HL-60 (cell line): ENCODE data around the gene IBA57.

Experiments
- DNase-seq, 2 experiments: peaks; one replicate each; pipeline ENCODE4 v3.0.0-alpha.2; 2010 to 2020; ENCODE audit warnings: low read depth in 1 of 2, low spot score in 1 of 2
- H3K27ac ChIP-seq: fragments of 250-450 bp; sonication (Bioruptor Pico); replicated peaks from 2 replicates; pipeline ENCODE4 v1.5.1; 2020; ENCODE audit warnings: mild to moderate bottlenecking, moderate library complexity
- H3K27me3 ChIP-seq: fragments of 250-450 bp; sonication (Bioruptor Pico); 2 replicates; pipeline ENCODE4 v1.5.1; 2021; ENCODE audit warnings: mild to moderate bottlenecking, moderate library complexity; ENCODE audit not compliant: insufficient read depth, poor library complexity, severe bottlenecking
- H3K4me3 ChIP-seq: replicated peaks from 2 replicates; pipeline ENCODE4 v1.5.1; 2011; ENCODE audit warnings: mild to moderate bottlenecking, control low read depth, low read length; ENCODE audit not compliant: insufficient read depth
- GABPA ChIP-seq: IDR thresholded peaks from 2 replicates; pipeline ENCODE4 v1.6.1; 2012; ENCODE audit warnings: low read depth
- POLR2AphosphoS5 ChIP-seq: IDR thresholded peaks from 2 replicates; pipeline ENCODE4 v1.6.1; 2012; ENCODE audit warnings: low read depth
- SPI1 ChIP-seq: IDR thresholded peaks from 2 replicates; pipeline ENCODE4 v1.6.1; 2012; ENCODE audit warnings: low read depth, mild to moderate bottlenecking, borderline replicate concordance
- TF ChIP-seq, protein P1 (sequence below): IDR thresholded peaks from 2 replicates; pipeline ENCODE4 v1.6.1; 2012; ENCODE audit warnings: low read depth; ENCODE audit not compliant: insufficient replicate concordance
- TF ChIP-seq, protein P2 (sequence below): IDR thresholded peaks from one replicate; pipeline ENCODE4 v1.5.1; 2011; ENCODE audit warnings: low read length, control low read depth, inconsistent platforms; ENCODE audit not compliant: insufficient read depth

The IBA57 gene

DNA sequence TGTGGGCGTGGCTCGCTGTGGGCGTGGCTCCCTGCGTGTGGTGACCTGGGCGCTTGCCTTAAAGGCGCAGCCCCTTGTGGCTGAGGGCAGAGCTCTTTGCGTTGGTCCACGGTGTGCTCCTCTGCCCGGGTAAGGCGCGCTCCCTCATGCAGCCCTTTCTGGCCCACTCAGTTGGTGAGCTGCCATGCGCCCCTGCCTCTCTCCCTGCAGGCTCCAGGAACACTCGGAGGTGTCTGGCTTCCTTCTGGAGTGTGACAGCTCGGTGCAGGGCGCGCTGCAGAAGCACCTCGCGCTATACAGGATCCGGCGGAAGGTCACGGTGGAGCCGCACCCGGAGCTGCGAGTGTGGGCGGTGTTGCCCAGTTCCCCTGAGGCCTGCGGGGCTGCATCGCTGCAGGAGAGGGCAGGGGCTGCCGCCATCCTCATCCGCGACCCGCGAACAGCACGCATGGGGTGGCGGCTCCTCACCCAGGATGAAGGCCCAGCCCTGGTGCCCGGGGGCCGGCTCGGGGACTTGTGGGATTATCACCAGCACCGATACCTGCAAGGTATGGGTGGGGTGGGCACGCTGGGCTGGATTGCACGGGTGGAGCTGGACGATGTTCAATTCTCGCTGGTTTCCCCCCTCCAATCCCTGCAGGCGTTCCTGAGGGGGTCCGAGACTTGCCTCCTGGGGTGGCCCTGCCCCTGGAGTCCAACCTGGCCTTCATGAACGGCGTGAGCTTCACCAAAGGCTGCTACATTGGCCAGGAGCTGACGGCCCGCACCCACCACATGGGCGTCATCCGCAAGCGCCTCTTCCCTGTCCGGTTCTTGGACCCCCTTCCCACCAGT, 9.1 kb downstream of the IBA57 start:
- TF ChIP-seq POLR2AphosphoS5 (no peak), SPI1 (no peak), GABPA (no peak)
- TF ChIP-seq, protein P1, sequence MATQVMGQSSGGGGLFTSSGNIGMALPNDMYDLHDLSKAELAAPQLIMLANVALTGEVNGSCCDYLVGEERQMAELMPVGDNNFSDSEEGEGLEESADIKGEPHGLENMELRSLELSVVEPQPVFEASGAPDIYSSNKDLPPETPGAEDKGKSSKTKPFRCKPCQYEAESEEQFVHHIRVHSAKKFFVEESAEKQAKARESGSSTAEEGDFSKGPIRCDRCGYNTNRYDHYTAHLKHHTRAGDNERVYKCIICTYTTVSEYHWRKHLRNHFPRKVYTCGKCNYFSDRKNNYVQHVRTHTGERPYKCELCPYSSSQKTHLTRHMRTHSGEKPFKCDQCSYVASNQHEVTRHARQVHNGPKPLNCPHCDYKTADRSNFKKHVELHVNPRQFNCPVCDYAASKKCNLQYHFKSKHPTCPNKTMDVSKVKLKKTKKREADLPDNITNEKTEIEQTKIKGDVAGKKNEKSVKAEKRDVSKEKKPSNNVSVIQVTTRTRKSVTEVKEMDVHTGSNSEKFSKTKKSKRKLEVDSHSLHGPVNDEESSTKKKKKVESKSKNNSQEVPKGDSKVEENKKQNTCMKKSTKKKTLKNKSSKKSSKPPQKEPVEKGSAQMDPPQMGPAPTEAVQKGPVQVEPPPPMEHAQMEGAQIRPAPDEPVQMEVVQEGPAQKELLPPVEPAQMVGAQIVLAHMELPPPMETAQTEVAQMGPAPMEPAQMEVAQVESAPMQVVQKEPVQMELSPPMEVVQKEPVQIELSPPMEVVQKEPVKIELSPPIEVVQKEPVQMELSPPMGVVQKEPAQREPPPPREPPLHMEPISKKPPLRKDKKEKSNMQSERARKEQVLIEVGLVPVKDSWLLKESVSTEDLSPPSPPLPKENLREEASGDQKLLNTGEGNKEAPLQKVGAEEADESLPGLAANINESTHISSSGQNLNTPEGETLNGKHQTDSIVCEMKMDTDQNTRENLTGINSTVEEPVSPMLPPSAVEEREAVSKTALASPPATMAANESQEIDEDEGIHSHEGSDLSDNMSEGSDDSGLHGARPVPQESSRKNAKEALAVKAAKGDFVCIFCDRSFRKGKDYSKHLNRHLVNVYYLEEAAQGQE: no peak
- TF ChIP-seq, protein P2, sequence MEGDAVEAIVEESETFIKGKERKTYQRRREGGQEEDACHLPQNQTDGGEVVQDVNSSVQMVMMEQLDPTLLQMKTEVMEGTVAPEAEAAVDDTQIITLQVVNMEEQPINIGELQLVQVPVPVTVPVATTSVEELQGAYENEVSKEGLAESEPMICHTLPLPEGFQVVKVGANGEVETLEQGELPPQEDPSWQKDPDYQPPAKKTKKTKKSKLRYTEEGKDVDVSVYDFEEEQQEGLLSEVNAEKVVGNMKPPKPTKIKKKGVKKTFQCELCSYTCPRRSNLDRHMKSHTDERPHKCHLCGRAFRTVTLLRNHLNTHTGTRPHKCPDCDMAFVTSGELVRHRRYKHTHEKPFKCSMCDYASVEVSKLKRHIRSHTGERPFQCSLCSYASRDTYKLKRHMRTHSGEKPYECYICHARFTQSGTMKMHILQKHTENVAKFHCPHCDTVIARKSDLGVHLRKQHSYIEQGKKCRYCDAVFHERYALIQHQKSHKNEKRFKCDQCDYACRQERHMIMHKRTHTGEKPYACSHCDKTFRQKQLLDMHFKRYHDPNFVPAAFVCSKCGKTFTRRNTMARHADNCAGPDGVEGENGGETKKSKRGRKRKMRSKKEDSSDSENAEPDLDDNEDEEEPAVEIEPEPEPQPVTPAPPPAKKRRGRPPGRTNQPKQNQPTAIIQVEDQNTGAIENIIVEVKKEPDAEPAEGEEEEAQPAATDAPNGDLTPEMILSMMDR: no peak
- Histone ChIP-seq H3K4me3 (no peak overlapping the region), H3K27me3 (no peaks in the 10 kb centered on the region), H3K27ac (no peak overlapping the region)
- DNase-seq: no peak

DNA sequence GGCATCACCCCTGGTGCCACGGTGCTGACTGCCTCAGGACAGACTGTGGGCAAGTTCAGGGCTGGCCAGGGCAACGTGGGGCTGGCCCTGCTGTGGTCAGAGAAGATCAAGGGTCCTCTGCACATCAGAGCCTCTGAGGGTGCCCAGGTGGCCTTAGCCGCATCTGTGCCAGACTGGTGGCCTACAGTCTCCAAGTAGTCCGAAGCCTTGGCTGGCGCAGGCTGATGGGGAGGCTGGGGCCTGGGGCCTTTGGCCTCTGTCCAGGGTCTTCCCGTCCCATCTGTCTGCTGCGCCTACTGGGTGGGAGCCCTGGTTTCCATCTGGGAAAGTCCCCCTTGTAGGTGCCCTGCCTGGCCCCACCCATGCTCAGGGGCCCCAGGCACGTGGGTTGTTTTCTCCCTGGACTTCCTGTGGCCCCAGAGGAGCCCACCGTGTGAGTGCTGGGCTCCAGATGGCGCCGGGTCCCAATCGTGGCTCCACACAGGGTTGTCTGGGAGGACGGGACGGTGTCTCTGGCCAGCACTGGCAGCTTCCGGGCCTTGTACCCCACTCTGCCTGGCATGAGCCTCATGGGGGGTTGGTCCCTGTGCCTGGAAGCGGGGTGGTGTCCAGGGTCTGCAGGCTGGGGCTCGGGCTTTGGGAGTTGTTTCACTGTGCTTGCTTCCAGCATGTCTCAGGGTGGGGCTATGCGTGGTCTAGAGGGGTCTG, 9.9 kb downstream of the IBA57 start:
- no peaks in the 10 kb centered on the region for H3K27me3 ChIP-seq
- DNase-seq: no peak
- TF ChIP-seq, protein P2: no peak
- TF ChIP-seq GABPA (no peak), POLR2AphosphoS5 (no peak), SPI1 (no peak)
- TF ChIP-seq, protein P1: no peak
- no peak overlapping the region for H3K27ac ChIP-seq
- no peak overlapping the region for H3K4me3 ChIP-seq

DNA sequence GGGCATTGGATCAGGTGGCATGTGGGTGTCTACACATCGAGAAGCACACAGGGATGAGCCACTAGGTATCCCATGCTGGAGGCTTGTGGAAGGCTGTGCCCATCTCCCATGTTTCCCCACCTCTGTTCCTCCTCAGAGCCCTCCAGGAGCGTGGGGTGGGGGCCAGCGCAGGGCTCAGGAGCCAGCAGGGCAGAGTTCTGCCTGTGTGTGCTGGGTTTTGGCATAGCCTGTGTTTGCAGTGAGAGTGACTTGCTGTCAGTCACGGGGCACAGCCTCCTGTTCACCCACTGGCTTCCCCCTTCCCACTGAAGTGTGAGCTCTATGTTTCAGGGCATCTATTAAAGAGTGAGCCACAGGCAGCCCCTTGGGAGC, 10.4 kb downstream of the IBA57 start:
- Histone ChIP-seq H3K27ac (no peak overlapping the region), H3K4me3 (no peak overlapping the region), H3K27me3 (no peaks in the 10 kb centered on the region)
- TF ChIP-seq, protein P2: no peak
- no peak for TF ChIP-seq GABPA
- TF ChIP-seq POLR2AphosphoS5: no peak
- no peak for TF ChIP-seq SPI1
- TF ChIP-seq, protein P1: no peak
- no peak for DNase-seq
